GM19468 (cell line): ENCODE results near the gene HCK.
"Not testable (repeated sequence)": the region's sequence is repeated elsewhere in the genome, so short reads cannot be mapped to it uniquely, and the experiment has no call there.

Source experiments
- ATAC-seq: cut with Tn5 transposase; IDR thresholded peaks from one replicate; pipeline ENCODE4 v1.9.1; 2021; ENCODE audit warnings: mild to moderate bottlenecking, moderate library complexity, moderate number of reproducible peaks; ENCODE audit not compliant: unreplicated experiment; ENCODE audit errors: extremely low read depth

Gene HCK

DNA sequence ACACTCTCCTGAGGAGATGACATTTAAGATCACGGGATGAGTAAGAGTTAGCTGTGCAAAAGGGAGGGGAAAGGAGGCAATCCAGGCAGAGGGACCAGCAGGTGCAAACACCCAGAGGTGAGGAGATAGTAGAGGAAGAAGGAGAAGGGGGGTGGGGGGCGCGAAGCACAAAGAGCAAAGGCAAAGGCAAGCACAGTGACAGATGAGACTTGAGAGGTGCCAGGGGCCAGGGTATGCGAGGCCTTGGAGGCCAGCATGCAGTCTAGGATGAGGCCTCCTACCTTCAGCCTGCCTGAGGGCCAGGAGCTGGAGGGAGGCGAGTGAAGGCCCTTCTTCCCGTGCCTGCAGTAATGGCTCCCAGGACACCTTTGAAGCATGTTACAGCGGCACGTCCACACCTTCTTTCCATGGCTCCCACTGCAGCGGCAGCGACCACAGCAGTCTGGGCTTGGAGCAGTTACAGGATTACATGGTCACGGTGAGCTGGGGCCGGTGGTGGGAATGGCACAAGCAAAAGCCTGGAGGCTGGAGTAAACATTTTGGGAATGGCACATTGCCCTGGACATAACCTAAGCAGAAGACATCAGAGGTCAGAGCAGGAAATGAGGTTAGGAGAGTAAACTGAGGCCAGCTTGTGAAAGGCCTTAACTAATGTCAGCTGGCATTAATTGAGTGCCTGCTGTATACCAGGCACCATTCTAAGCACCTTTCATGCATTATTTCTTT lies 23.2 kb upstream of the HCK start:
- no peak for ATAC-seq

DNA sequence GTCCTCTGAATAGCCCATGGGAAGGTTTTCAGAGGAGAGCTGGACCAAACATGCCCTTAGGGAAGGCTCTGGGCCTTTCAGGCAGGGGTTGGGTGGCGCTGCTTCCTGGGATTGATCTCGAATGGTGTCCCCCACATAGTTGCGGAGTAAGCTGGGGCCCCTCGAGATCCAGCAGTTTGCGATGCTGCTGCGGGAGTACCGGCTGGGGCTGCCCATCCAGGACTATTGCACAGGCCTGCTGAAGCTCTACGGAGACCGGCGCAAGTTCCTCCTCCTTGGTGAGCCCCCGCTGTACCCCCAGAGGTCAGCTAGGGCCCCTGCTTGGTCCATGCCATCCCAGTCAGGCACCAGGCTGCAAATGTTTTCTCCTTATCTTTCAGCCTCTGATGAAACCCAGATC lies 22.5 kb upstream of the HCK start:
- ATAC-seq: no peak

DNA sequence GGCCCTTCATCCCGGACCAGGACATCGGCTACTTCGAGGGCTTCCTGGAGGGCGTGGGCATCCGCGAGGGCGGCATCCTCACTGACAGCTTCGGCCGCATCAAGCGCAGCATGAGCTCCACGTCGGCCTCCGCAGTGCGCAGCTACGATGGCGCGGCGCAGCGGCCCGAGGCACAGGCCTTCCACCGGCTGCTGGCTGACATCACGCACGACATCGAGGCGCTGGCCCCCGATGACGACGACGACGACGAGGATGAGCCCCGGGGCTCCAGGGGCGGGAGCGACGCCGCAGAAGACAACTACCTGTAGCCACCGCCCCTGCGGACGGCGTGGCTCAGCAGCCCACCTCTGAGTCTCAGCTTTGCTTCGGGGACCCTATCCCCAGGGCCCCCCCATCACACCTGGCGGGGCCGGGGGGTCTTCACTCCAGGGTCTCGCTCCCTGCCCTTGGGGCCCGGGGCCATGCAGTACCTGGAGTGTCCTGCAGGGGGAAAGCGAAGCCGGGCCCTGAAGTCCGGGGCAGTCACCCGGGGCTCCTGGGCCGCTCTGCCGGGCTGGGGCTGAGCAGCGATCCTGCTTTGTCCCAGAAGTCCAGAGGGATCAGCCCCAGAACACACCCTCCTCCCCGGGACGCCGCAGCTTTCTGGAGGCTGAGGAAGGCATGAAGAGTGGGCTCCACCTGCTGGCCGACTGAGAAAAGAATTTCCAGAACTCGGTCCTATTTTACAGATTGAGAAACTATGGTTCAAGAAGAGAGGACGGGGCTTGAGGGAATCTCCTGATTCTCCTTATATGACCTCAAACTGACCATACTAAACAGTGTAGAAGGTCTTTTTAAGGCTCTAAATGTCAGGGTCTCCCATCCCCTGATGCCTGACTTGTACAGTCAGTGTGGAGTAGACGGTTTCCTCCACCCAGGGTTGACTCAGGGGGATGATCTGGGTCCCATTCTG lies 20.8 kb upstream of the HCK start:
- no peak for ATAC-seq

DNA sequence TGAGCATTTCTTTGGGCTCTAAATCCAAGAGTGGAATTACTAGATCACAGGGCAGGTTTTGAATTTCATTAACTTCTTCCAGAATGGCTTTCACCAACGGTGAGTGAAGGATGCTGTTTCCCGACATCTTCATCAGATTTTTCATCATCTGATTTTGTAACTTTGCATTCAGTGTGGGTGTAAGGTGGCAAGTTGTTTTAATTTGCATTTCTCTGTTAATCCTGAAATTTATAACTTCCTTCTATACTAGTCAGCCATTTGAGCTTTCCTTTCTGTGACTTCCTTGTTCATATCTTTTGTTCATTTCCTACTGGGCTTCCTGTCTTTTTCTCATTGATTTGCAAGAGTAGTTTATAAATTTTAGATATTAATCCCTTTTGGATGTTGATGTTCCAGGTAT lies 18.7 kb upstream of the HCK start:
- no peak for ATAC-seq

DNA sequence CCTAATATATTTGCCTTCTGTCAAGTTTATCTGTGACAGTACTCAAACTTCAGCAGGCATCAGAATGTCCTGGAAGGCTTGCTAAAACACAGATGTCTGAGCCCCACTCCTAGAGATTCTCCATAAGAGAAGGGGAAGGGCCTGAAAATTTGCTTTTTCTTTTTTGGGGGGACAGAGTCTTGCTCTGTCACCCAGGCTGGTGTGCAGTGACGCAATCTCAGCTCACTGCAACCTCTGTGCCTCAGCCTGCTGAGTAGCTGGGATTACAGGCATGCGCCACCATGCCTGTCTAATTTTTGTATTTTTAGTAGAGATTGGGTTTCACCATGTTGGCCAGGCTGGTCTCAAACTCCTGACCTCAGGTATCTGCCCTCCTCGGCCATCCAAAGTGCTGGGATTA lies 18.3 kb upstream of the HCK start:
- not testable (repeated sequence) for ATAC-seq

DNA sequence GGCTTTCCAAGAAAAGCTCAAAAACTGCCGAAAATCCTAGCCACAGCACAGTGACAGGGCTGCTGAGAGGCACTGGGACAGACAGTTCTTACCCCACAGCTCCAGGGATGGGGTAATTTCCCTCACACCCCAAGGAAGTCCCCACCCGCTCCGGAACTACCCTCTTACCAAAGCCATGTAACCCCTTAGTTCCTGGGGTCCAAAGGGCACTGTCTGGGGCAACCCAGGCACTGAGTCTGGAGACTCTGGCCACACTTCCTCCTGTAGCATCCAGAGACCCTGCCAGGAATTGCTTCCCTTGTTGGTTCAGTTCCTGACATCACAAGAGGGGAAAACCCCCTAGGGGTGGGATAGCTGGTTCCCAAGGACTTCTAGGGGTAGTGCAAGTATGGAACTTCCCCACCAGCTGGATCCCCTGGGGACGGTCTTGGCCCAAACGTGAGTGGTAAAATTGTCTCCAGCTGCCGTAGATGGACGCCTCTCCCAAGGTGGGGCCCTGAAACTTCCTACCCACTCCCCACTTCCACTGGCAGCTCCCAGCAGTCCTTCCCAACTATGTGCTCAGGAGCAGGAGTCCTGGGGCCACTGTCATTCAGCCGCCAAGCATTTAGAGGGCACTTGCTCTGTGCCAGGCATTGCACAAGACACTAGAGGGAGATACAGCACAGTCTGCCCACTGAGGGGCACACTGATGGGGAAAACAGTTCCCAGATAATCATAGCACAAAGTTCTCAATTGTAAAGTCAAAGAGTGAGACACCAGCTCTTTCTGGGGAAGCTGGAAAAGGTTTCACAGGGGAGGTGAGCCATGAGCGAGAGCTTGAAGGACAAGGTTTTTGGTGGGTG lies 17.2 kb upstream of the HCK start:
- no peak for ATAC-seq

DNA sequence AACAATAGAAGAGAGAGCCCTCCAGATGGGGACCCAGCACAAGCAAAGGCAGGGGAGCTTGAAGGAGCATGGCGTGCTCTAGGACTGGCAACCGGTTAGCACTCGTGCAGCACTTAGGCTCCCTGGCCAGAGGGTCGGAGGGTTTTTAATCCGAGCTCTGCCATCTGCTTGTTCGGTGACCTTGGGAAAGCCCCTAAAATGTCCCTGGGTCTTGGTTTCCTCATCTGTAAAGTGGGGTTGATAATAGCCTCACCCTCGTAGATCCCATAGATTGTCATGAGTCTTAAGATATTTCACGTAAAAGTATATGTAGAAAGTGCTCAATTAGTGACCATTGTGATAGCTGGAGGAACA lies 16.6 kb upstream of the HCK start:
- no peak for ATAC-seq

DNA sequence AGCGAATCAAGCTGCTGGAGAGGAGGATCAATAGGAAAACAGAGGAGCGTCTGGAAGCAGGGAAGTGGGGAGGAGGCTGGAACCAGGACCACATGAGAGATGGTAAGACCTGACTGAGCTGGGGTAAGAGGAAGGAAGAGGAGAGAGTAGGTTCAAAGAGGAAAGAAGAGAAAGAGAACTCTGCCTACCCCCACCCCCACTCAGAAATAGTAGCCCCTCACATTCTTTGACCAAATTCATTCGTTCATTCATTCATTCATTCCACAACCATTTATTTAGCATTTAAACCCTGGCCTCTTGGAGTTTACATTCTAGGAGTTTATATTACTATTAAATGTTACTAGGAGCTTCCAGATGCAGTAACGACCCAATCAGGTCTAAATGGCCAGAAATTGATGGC lies 15.8 kb upstream of the HCK start:
- ATAC-seq: no peak

DNA sequence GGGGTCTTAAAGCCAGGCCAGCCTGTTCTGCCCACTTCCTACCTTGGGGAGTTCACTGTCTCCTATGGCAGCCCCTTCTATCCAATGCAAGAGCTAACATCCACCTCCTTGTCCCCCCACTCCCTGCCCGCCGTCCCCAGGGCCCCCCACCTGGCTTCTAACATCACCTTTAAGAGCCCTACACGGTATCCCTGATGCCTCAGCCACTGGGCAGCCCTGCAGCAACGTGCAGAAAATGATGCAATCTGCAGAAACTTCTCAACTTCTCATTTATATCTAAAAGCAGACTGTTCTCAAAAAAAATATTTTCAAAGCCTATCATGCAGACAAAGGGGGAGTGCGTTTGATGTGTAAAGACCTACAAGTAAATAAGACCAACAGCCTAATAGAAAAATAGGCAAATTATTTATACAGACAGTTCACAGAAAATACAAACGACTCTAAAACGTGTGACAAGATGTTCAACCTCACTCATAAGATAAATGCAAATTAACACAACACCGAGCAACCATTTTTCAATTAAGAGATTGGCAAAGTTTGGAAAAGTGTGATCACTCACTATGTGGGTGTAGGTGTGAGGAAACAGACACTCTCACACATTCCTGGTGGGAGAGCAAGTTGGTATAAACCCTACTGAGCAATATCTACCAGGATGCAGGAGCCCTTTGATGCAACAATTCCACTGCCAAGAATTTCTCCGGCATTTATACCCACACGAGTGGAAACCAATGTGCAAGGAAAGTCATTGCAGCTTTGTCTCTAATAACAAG lies 15.1 kb upstream of the HCK start:
- ATAC-seq: no peak

DNA sequence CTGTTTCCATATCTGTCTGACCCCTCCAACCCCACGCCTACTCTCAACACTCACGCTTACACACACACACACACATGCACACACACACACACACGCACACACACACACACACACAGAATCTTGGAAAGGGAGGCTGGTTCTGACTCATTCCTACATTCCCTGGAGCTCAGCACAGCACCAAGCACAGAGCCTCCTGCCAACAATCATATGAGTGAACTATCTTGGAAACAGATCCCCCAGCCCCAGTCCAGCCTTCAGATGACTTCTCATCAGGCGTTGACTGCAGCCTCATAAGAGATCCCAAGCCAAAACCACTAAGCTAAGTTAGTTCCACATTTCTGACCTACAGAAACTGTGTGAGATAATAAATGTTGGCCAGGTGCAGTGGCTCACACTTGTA lies 14.1 kb upstream of the HCK start:
- ATAC-seq: no peak

DNA sequence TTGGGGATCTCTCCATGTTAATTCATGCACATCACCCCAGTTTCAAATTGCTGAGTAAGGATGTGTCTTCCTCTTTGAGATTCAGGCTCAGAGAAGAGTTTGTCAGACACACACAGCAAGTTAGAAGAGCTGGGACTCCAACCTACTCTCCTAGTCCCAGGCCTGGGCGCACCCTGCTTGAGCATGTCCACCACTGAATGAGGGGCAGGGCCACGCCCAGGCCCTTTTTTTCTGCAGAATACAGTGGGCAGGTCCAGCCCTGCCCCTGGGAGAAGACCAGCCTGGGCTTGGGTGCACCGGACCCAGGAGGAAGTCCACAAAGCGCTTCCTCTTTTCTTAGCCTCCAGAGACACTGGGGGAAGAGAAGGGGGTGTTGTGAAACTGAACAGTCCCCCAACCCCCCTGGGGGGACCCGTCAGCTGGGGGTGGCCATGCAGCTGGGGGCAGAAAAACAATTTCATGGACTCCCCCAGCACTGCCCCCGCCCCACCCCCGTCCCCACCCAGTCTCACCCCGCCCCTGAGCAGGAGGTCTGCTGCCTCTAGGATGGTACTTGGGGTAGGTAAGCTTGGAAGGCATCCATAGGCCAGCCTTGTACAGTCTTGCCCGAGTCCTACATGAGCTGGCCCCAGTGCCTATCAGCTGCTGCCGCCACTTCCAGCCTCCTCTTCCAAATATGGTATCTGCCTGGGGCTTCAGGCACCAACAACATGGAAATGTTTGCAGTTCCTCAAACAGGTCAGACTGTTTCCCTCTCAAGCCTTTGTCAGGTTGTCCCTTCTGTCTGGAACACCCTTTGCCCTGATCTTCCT lies 11.7 kb upstream of the HCK start:
- ATAC-seq: no peak

DNA sequence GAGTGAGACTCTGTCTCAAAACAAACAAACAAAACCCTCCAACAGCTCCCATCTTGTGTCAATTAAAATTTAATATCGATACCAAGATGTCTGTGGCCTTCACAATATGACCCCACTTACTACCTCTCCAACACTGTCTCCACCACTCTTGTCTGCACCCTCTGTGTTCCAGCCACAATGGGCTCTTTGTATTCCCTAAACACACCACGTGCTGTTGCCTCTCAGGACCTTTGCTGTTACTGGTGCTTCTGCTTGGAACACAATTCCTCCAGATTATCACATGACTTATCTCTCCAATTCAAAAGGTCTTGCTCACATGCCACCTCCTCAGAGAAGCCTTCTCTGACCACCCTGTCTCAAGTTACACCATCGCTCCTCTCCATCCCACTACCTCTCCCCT lies 6.0 kb upstream of the HCK start:
- ATAC-seq: no peak

DNA sequence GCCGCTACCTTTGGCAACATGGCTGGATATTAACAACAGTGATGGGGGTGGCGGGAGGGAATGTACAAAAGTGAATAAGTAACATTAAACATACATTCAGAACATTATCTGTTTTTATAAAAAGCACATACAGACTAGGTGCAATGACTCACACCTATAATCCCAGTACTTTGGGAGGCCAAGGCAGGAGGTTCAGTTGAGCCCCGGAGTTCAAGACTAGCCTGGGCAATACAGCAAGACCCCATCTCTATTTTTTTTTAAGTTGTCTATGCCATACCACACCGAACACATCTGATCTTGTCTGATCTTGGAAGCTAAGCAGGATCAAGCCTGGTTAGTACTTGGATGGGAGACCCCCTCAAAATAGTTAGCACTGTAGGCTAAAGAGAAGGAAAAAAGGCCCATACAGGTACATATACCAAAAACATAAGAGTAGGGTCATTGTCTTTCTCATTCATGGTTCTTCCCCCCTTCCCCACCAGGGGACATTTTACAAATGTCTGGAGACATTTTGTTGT lies 1.7 kb upstream of the HCK start:
- ATAC-seq: no peak

DNA sequence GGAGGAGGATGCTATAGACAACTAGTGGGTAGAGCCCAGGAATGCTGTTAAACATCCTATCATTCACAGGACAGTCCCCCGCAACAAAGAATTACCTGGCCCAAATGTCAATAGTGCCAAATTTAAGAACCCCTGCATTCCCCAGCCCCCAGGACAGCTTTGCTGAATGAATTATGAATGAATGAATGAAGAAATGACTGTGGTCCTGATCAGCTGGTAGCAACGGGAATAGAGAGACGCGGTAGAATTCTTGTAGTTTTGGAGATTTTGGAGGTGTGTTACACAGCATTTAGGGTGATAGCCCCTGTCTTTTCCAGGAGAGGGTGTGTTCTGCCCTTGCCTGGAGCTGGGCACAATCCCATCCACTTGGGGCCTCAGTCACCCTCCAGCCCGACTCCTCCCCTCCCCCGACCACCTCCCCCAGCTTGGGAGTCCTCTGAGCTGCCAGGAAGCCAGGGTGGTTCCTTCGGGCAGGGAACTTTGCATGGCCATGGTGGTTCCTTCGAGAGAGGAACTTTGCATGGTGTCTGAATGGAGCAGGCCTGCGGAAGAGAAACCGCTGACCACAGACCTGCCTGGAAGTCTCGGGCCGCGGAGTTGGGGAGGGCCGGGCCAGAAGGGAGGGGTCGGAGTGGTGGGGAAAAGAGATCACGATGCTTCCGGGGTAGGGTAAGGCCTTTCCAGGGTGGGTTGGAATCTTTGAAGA lies 1.0 kb upstream of the HCK start:
- ATAC-seq: no peak

DNA sequence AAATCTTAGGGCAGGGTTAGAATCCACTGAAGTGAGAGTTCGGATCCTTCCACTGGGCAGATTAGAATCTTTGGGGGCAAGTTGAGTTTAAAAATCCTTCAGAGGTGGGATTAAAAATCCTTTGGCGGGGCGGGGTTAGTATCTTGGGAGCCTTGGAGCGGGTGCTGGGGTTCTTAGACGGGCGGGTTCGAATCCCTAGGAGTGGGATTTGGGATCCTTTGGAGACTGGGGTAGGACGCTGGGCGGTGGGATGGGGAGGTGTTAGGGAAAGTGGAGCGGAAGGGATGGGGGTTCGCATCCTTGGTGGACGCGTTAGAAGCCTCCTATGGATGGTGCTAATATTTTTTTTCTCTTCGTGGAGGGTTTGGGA lies 337 bp upstream of the HCK start:
- ATAC-seq: no peak

DNA sequence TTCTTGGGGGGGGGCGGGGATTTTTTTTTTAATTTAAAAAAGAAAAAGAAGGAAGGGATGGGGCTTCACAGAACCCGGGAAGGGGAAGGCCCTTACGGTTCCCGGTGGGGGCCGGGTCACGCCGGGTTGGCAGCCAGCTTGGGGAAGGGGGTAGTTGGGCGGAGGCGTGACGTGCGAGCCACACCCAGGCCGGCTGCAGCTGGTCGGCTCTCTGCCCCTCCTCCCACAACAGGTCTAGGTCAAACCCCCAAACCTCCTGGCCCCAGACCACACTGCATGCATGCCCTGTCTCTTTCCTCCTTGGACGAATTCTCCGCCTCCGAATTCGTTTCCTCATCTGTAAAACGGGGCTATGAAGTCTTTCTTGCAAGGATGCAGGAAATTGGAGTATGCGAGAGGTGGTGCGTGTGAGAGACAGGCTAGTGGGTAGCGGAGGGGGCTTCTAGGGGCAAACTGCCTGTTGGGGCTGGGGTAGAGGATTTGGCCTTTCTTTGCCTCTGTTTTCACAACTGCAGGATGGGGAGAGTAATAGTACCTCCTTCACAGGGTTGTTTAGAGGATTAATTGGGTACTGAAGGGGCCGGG lies 828 bp downstream of the HCK start:
- ATAC-seq: no peak

DNA sequence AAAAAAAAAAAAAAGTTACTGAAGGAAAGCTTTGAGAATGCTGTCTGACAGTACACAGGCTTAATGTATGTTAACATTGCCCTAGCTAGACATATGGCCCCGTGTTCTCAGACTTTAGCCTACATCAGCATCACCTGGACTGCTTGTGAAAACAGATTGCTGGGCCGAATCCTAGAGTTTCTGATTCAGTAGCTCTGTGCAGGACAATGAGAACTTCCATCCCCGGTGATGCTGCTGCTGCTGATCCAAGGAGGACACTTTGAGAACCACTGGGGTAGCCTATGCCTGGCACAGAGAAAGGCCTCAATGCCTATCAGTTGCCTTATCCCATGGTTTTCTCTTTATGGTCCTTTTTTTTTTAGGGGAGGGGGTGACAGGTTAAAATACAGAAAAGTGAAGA lies 1.6 kb downstream of the HCK start:
- no peak for ATAC-seq
